Tibial nerve (tissue), 3 donors: ENCODE measurements around the gene SLCO4C1.

ENCODE experiments used
- POLR2A ChIP-seq, 2 donors: fragments of 450-650 bp; IDR thresholded peaks; one replicate each; pipeline ENCODE4 v1.6.1; 2017; ENCODE audit warnings: antibody characterized with exemption in 2 of 2, mild to moderate bottlenecking in 2 of 2, moderate library complexity in 2 of 2
- TF ChIP-seq, protein P1 (sequence below), 5 experiments: fragments of 200-600 bp in 3 of 5; fragments of 450-650 bp in 2 of 5; sonication (generic) in 3 of 5; IDR thresholded peaks; one replicate each; pipeline ENCODE4 v1.5.1; 2016 to 2019; ENCODE audit warnings: antibody characterized with exemption in 5 of 5, mild to moderate bottlenecking in 3 of 5, moderate library complexity in 2 of 5

DNA sequence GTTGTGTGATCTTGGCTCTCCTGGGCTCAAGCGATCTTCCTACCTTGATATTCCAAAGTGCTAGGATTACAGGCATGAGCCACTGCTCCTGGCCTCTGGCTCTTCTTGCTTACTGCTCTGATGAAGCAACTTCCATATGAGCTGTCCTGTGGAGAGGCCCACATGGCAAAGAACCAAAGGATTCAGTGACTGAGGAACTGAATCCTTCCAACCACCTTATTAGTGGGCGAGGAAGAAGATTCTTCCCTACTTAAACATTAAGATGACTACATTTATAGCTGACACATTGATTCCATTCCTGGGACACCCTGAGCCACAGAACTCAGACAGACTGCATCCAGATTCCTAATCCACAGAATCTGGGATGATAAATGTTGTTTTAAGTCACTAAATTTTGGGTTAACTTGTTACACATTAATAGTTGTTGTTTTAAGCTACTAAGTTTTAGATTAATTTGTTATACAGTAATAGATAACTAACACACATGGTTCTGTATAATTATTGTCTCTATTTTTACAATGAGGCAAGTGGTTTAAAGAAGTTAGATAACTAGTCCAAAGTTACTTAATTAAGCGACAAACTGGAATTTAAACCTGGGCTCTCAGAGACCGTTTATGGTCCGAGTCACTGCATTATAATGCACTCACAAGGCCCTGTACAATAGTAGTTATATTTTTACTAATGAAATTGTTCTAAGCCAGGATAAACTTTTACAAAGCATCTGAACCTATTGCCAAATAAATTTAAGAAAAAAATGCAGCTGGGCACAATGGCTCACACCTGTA is 16.7 kb upstream of the SLCO4C1 start:
- TF ChIP-seq, protein P1, sequence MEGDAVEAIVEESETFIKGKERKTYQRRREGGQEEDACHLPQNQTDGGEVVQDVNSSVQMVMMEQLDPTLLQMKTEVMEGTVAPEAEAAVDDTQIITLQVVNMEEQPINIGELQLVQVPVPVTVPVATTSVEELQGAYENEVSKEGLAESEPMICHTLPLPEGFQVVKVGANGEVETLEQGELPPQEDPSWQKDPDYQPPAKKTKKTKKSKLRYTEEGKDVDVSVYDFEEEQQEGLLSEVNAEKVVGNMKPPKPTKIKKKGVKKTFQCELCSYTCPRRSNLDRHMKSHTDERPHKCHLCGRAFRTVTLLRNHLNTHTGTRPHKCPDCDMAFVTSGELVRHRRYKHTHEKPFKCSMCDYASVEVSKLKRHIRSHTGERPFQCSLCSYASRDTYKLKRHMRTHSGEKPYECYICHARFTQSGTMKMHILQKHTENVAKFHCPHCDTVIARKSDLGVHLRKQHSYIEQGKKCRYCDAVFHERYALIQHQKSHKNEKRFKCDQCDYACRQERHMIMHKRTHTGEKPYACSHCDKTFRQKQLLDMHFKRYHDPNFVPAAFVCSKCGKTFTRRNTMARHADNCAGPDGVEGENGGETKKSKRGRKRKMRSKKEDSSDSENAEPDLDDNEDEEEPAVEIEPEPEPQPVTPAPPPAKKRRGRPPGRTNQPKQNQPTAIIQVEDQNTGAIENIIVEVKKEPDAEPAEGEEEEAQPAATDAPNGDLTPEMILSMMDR (IDR thresholded peaks at IDR 0.05): no peak
- no peak for TF ChIP-seq POLR2A (IDR thresholded peaks at IDR 0.05)
